Smooth muscle cell (in vitro differentiated cells): ENCODE results near the gene LAGE3. TPM values are rescaled to one million over a fixed set of nuclear protein-coding genes. Genes with fewer than 3 reads are reported as not detected.

ENCODE experiments used
- DNase-seq: peaks from one replicate; lab custom pipeline; 2025; ENCODE audit not compliant: unreplicated experiment; lab: John Stamatoyannopoulos, UW
- H2AFZ ChIP-seq: fragments of 200-600 bp; sonication (generic); 2 replicates; pipeline ENCODE4 v1.6.0; 2016; ENCODE audit warnings: antibody characterized with exemption, low read depth, mild to moderate bottlenecking
- H3F3A ChIP-seq: fragments of 200-600 bp; sonication (generic); 2 replicates; pipeline ENCODE4 v1.6.0; 2017; ENCODE audit warnings: antibody characterized with exemption, low read depth
- H3K27ac ChIP-seq: fragments of 200-600 bp; sonication (generic); 2 replicates; pipeline ENCODE4 v1.5.1; 2016; ENCODE audit warnings: low read depth, mild to moderate bottlenecking
- H3K27me3 ChIP-seq: fragments of 200-600 bp; sonication (generic); 2 replicates; pipeline ENCODE4 v1.6.1; 2016; ENCODE audit warnings: low read depth, mild to moderate bottlenecking
- H3K36me3 ChIP-seq: fragments of 200-600 bp; sonication (generic); 2 replicates; pipeline ENCODE4 v1.5.1; 2016; ENCODE audit warnings: low read depth
- H3K4me1 ChIP-seq: fragments of 200-600 bp; sonication (generic); 2 replicates; pipeline ENCODE4 v1.5.1; 2016; ENCODE audit warnings: low read depth
- H3K4me2 ChIP-seq: fragments of 200-600 bp; sonication (generic); 2 replicates; pipeline ENCODE4 v1.6.0; 2016; ENCODE audit warnings: mild to moderate bottlenecking
- H3K4me3 ChIP-seq: fragments of 200-600 bp; sonication (generic); 2 replicates; pipeline ENCODE4 v1.5.1; 2016; ENCODE audit warnings: mild to moderate bottlenecking
- H3K79me2 ChIP-seq: fragments of 200-600 bp; sonication (generic); 2 replicates; pipeline ENCODE4 v1.6.0; 2016; ENCODE audit warnings: low read depth, mild to moderate bottlenecking
- H3K9ac ChIP-seq: fragments of 200-600 bp; sonication (generic); 2 replicates; pipeline ENCODE4 v1.6.0; 2016; ENCODE audit warnings: low read depth
- H3K9me3 ChIP-seq: fragments of 200-600 bp; sonication (generic); replicated peaks from 2 replicates; pipeline ENCODE4 v1.5.1; 2016; ENCODE audit warnings: low read depth
- H4K20me1 ChIP-seq: fragments of 200-600 bp; sonication (generic); 2 replicates; pipeline ENCODE4 v1.6.0; 2016; ENCODE audit warnings: low read depth
- WGBS: methylation state at CpG from one replicate; pipeline ENCODE4 v1.1.7; 2016; ENCODE audit warnings: low lambda C conversion rate; 5-methylcytosine and 5-hydroxymethylcytosine counted together
- polyA plus RNA-seq: library from polyadenylated mRNA; unstranded; fragments of >200 nt; fragmentation: Nextera tagmentation; extraction: Ambion mirVana; gene quantifications from 2 replicates; pipeline ENCODE4 v1.2.1, GENCODE V29; 2016
- total RNA-seq: library from RNA; depleted of rRNA; stranded (reverse); fragments of >200 nt; gene quantifications from 2 replicates; pipeline ENCODE4 v1.2.3, GENCODE V29; 2014
- TF ChIP-seq, protein P1 (sequence below): fragments of 200-600 bp; sonication (generic); IDR thresholded peaks from 2 replicates; pipeline ENCODE4 v1.5.1; 2017; ENCODE audit warnings: borderline replicate concordance, mild to moderate bottlenecking, antibody characterized with exemption; ENCODE audit not compliant: insufficient read depth, poor library complexity, severe bottlenecking

LAGE3 gene
- total and polyA plus RNA-seq, 2 experiments from 2014 or later = 39.7 to 52.7 TPM

DNA sequence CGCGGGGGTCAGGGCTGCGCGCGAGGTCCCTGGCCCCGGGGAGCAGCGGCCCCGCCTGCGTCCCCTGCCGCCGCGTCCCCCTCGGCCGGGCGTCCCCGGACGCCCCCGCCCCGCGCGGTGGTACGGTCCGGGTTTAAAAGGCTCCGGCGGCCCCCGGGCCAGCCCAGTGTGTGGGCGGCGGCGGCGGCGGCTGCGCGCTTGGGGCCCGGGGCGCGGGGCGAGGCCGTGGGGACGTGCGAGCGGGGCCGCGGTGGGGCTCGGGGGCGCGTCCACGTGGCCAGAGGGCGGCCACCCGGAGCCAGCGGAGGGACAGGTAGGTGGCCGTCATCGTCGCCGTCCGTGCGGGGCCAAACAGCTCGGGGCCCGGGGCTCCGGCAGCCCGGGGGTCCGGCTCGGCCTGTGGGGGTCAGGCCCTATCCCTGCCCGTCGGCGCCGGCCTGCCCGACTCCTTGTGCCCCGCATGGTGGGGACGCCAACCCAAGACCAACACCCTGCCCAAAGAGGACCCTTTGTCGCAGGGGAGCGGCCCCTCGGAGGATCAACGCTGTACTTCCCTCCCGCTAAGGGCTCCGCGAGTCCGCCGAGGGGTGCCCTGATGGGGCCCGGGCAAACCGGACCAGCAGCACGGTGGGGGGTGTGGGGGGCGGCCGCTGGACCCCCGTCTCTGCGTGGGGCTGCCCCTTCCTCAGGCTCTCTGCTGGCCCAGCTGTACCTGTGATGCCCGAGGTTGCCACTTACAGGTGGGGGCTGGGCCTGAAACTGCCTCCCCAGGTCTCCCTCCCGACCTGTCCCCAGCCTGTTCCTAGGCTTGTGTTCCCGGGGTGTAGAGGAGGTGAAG is 20.7 kb downstream of the LAGE3 start, which contains the start of gene PLXNA3:
Gene PLXNA3 (plus strand): TSS at position 166 of the 838 bp plus-strand sequence. CDS start 1,903 bp downstream, outside the sequence.
- Histone ChIP-seq H3K9ac (peak within 1 kb of the TSS; percentile 60), H3K79me2 (peaks cover 37% of the 10 kb centered on the region), H4K20me1 (peaks cover 40% of the 10 kb centered on the region), H3K27ac (no peak within 1 kb of the TSS), H3K9me3 (no peaks in the 10 kb centered on the region), H3K27me3 (no peaks in the 10 kb centered on the region), H3K36me3 (no peaks in the 10 kb centered on the region), H3K4me3 (peak within 1 kb of the TSS; percentile 64), H2AFZ (no peak within 1 kb of the TSS), H3K4me2 (peak within 1 kb of the TSS; percentile 88), H3K4me1 (peaks cover 6% of the 10 kb centered on the region), H3F3A (no peaks in the 10 kb centered on the region)
- TF ChIP-seq, protein P1, sequence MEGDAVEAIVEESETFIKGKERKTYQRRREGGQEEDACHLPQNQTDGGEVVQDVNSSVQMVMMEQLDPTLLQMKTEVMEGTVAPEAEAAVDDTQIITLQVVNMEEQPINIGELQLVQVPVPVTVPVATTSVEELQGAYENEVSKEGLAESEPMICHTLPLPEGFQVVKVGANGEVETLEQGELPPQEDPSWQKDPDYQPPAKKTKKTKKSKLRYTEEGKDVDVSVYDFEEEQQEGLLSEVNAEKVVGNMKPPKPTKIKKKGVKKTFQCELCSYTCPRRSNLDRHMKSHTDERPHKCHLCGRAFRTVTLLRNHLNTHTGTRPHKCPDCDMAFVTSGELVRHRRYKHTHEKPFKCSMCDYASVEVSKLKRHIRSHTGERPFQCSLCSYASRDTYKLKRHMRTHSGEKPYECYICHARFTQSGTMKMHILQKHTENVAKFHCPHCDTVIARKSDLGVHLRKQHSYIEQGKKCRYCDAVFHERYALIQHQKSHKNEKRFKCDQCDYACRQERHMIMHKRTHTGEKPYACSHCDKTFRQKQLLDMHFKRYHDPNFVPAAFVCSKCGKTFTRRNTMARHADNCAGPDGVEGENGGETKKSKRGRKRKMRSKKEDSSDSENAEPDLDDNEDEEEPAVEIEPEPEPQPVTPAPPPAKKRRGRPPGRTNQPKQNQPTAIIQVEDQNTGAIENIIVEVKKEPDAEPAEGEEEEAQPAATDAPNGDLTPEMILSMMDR = no peak
- no peak for DNase-seq
- WGBS = 64% methylated on average over 19 of the region's 88 CpGs

DNA sequence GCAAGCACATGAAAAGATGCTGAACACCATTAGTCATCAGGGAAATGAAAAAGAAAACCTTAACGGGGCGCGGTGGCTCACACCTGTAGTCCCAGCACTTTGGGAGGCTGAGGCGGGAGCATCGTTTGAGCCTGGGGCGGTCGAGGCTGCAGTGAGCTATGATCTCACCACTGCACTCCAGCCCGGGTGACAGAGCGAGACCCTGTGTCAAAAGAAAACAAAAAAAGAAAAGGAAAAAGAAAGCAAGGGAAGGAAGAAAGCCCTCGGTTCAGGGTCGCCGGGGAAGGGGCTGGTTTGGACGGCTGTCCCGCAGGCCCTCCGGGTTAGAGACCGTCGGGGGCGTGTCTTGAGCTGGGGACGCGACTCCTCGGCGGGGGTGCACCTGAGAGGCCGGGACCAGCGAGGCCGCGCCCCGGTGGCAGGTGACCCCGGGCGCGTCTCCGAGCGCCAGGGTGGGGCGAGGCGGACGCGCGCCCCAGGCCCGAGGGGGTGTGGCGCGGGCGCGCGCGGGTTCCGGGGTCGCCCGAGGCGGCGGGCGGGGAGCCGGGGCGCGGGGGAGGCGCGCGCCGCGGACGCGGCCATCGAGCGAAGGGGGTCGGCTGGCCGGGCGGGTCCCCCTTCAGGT is 21.5 kb downstream of the LAGE3 start:
- DNase-seq = no peak
- Histone ChIP-seq H4K20me1 (peaks cover 34% of the 10 kb centered on the region), H2AFZ (no peak overlapping the region), H3K79me2 (peaks cover 37% of the 10 kb centered on the region), H3K36me3 (no peaks in the 10 kb centered on the region), H3F3A (no peaks in the 10 kb centered on the region), H3K27me3 (no peaks in the 10 kb centered on the region), H3K4me1 (peaks cover 6% of the 10 kb centered on the region), H3K27ac (no peak overlapping the region), H3K4me2 (peak overlapping the region; percentile 81), H3K4me3 (peak overlapping the region; percentile 64), H3K9ac (no peak overlapping the region), H3K9me3 (no peaks in the 10 kb centered on the region)
- TF ChIP-seq, protein P1 = no peak
- 52% methylated on average over 22 of the region's 65 CpGs for WGBS

DNA sequence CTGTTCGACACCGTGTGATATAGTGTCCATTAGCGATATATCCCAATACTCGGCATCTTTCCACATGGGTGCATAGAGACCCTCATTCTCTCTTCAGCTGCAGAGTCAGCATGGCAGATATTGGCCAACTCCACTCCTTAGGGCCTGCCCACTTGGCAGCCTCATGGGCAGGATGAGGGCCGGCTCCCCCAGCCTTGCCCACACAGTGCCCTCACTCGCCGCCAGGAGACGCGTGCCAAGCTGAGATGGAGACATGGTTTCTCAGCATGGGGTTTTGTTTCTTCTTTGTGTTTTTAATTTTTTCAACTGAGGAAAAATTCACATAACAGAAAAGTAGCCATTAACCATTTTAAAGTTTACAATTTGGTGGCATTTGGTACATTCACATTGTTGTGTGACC is 26.3 kb downstream of the LAGE3 start:
- Histone ChIP-seq H4K20me1 (no peaks in the 10 kb centered on the region), H3K4me3 (no peak overlapping the region), H3K9me3 (no peaks in the 10 kb centered on the region), H3K4me2 (no peak overlapping the region), H3F3A (no peaks in the 10 kb centered on the region), H3K27me3 (no peaks in the 10 kb centered on the region), H3K27ac (no peak overlapping the region), H3K9ac (no peak overlapping the region), H3K79me2 (no peaks in the 10 kb centered on the region), H3K4me1 (no peaks in the 10 kb centered on the region), H3K36me3 (no peaks in the 10 kb centered on the region), H2AFZ (no peak overlapping the region)
- TF ChIP-seq, protein P1 = no peak
- 95% methylated on average over 9 of the region's 9 CpGs for WGBS
- DNase-seq = no peak
